Calu3 (cell line): ENCODE data around the gene SLC26A9. TPM values are rescaled to one million over a fixed set of nuclear protein-coding genes. Genes with fewer than 3 reads are reported as not detected.

Experiments used
- Bru-seq: library from RNA; stranded (reverse); fragments of 400-500 nt; gene quantifications from one replicate; lab custom pipeline; 2021; lab: Mats Ljungman, UMichigan
- BruChase-seq, 2 experiments: library from RNA; stranded (reverse); fragments of 400-500 nt; gene quantifications; one replicate each; lab custom pipeline; 2021; lab: Mats Ljungman, UMichigan
- BruUV-seq: library from RNA; stranded (reverse); fragments of 400-500 nt; replicated peaks from 2 replicates; lab custom pipeline; 2021; lab: Mats Ljungman, UMichigan
- CTCF ChIA-PET: fragments of 300-600 bp; sonication (Branson Sonifier 250); formaldehyde crosslinking; loops from one replicate; lab custom pipeline; 2022; ENCODE audit warnings: antibody characterized with exemption; lab: Charles Lee
- DNase-seq: peaks from one replicate; pipeline ENCODE4 v3.0.0; 2022
- H3K27ac Mint-ChIP-seq: one replicate; pipeline ENCODE4 v1.8.0; 2022; ENCODE audit warnings: mixed read lengths; ENCODE audit not compliant: unreplicated experiment
- H3K27me3 Mint-ChIP-seq: one replicate; pipeline ENCODE4 v1.8.0; 2022; ENCODE audit warnings: mixed read lengths; ENCODE audit not compliant: unreplicated experiment
- H3K36me3 Mint-ChIP-seq: one replicate; pipeline ENCODE4 v1.8.0; 2022; ENCODE audit warnings: mild to moderate bottlenecking, moderate library complexity, mixed read lengths; ENCODE audit not compliant: insufficient read depth, unreplicated experiment
- H3K4me1 Mint-ChIP-seq: one replicate; pipeline ENCODE4 v1.8.0; 2022; ENCODE audit warnings: mild to moderate bottlenecking, low read depth, mixed read lengths; ENCODE audit not compliant: unreplicated experiment
- H3K4me3 Mint-ChIP-seq: one replicate; pipeline ENCODE4 v1.8.0; 2022; ENCODE audit warnings: mild to moderate bottlenecking, low read depth, moderate library complexity, mixed read lengths; ENCODE audit not compliant: unreplicated experiment
- H3K9me3 Mint-ChIP-seq: one replicate; pipeline ENCODE4 v1.8.0; 2022; ENCODE audit warnings: low read depth, mixed read lengths; ENCODE audit not compliant: unreplicated experiment
- intact Hi-C: fragments of 100-400 bp; cut with micrococcal nuclease; formaldehyde crosslinking; loops from one replicate; pipeline ENCODE4 v1.10.0; 2022; ENCODE audit not compliant: unreplicated experiment
- long read RNA-seq: library from polyadenylated mRNA; stranded (forward); transcript quantifications from one replicate; pipeline ENCODE4 v2.0.0, GENCODE V29; 2022
- total RNA-seq: library from RNA; stranded (reverse); gene quantifications from 2 replicates; pipeline ENCODE4 v1.2.3, GENCODE V29; 2022
- TF ChIP-seq, protein P1 (sequence below): fragments of 200-600 bp; IDR thresholded peaks from one replicate; pipeline ENCODE4 v1.8.0; 2022; ENCODE audit warnings: antibody characterized with exemption; ENCODE audit not compliant: unreplicated experiment

The SLC26A9 gene, protein sequence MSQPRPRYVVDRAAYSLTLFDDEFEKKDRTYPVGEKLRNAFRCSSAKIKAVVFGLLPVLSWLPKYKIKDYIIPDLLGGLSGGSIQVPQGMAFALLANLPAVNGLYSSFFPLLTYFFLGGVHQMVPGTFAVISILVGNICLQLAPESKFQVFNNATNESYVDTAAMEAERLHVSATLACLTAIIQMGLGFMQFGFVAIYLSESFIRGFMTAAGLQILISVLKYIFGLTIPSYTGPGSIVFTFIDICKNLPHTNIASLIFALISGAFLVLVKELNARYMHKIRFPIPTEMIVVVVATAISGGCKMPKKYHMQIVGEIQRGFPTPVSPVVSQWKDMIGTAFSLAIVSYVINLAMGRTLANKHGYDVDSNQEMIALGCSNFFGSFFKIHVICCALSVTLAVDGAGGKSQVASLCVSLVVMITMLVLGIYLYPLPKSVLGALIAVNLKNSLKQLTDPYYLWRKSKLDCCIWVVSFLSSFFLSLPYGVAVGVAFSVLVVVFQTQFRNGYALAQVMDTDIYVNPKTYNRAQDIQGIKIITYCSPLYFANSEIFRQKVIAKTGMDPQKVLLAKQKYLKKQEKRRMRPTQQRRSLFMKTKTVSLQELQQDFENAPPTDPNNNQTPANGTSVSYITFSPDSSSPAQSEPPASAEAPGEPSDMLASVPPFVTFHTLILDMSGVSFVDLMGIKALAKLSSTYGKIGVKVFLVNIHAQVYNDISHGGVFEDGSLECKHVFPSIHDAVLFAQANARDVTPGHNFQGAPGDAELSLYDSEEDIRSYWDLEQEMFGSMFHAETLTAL
- total RNA-seq (4.2 and 7.6 TPM in 2 replicates), Bru-seq, nascent RNA (percentile 44 among the genes with signal in this experiment), BruChase-seq, experiment 1, labeled RNA remaining after a 6-hour chase (percentile 42 among the genes with signal in this experiment), BruChase-seq, experiment 2, labeled RNA remaining after a 2-hour chase (percentile 47 among the genes with signal in this experiment)
- long read RNA-seq, full-length matches to known transcripts, result 1 of 2 reads
- long read RNA-seq, partial matches to known transcripts, result 0 of 2 reads
- long read RNA-seq, other reads (novel, unspliced or antisense), result 1 of 2 reads

DNA sequence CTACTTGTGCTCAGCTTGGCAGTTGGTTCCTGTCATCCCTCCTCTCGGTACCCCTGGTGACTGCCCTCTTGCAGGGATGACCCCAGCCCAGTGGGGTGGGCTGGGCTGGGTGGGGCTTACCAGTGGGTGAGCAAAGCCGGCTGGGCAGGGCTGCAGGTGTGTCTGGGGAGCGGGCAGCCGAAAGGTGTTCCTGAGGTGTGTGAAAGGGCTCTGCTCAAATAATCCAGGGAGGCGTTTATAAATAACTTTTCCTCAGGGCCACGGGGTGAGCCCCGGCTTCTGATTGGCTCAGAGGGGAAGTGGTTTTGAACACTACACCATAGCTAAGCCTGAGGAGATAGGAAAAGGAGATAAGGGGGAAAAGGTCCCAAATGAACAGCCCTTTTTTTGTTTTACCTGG is at the start of gene SLC26A9:
Gene SLC26A9 (minus strand): TSS at position 212 of the 400 bp plus-strand sequence. CDS start 7,636 bp downstream, outside the sequence.
- DNase-seq, result peak; percentile 54
- CTCF ChIA-PET, result interaction anchor here (0.6 to 3.1 kb wide), 5 partner anchors 9 to 150 kb away, joined by 3 to 13 read pairs (median 4); no protein-coding TSS in a partner anchor
- TF ChIP-seq, protein P1, sequence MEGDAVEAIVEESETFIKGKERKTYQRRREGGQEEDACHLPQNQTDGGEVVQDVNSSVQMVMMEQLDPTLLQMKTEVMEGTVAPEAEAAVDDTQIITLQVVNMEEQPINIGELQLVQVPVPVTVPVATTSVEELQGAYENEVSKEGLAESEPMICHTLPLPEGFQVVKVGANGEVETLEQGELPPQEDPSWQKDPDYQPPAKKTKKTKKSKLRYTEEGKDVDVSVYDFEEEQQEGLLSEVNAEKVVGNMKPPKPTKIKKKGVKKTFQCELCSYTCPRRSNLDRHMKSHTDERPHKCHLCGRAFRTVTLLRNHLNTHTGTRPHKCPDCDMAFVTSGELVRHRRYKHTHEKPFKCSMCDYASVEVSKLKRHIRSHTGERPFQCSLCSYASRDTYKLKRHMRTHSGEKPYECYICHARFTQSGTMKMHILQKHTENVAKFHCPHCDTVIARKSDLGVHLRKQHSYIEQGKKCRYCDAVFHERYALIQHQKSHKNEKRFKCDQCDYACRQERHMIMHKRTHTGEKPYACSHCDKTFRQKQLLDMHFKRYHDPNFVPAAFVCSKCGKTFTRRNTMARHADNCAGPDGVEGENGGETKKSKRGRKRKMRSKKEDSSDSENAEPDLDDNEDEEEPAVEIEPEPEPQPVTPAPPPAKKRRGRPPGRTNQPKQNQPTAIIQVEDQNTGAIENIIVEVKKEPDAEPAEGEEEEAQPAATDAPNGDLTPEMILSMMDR, result no peak
- peaks cover 14% of the 10 kb centered on the region for H3K27me3 Mint-ChIP-seq
- intact Hi-C loops, result no loop called here
- H3K4me1 Mint-ChIP-seq, result peaks cover 92% of the 10 kb centered on the region
- peak within 1 kb of the TSS; percentile 27 for H3K4me3 Mint-ChIP-seq
- H3K27ac Mint-ChIP-seq, result peak within 1 kb of the TSS; percentile 22
- no TSS peak for BruUV-seq
- H3K36me3 Mint-ChIP-seq, result peaks cover 4% of the 10 kb centered on the region
- H3K9me3 Mint-ChIP-seq, result no peaks in the 10 kb centered on the region

DNA sequence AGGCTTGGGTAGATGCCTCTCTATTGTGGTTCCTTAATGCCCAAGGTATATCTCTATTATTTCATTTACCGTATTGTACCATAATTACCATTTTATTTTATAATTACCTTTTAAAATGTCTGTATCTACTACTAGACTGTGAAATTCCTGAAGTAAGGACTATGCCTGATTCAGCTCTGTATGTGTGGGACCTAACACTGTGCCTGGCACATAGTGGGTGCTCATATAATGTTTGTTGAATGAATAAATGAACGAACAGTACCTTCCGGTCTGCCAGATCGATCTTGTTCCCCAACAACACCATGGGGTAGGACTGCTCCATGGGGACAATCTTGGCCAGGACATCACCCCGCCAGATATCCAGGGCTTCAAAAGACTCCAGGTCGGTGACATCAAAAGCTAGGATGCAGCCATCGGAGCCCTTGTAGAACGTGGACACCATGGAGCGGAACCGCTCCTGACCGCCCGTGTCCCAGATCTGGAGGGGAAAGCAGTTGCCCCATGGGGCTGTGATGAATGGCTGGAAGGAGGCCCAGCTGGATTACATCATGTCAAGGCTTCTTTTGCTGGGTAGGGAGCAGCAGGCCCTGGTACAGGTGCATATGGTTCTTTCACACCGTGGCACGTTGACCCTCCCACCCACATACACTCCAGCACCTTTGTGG is 49.1 kb upstream of the SLC26A9 start:
- H3K4me1 Mint-ChIP-seq, result no peaks in the 10 kb centered on the region
- no peak for DNase-seq
- intact Hi-C loops, result no loop called here
- BruUV-seq, result no TSS peak
- H3K27ac Mint-ChIP-seq, result no peak overlapping the region
- H3K9me3 Mint-ChIP-seq, result no peaks in the 10 kb centered on the region
- TF ChIP-seq, protein P1, result no peak
- H3K36me3 Mint-ChIP-seq, result no peaks in the 10 kb centered on the region
- H3K27me3 Mint-ChIP-seq, result no peaks in the 10 kb centered on the region
- no peak overlapping the region for H3K4me3 Mint-ChIP-seq
- CTCF ChIA-PET, result no interaction called here

DNA sequence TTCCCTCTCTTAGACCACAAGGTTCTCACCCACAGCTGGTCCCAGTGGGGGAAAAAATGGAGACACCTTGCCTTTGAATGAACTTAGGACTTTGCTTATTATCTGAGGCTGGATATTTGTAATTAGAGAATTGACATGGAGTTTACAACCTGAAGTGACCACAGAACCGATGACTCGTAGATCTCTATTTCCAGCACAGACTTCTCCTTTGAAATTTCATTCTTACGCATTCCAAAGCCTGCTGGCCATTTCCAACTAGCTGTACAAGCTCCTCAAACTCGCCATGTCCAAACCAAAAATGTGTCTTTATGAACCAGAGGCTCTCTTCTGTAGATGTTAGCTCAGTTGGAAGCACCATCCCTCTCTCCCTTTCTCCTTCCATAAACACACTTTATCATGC is 48.0 kb upstream of the SLC26A9 start:
- no peaks in the 10 kb centered on the region for H3K9me3 Mint-ChIP-seq
- CTCF ChIA-PET, result no interaction called here
- intact Hi-C loops, result no loop called here
- no peak overlapping the region for H3K27ac Mint-ChIP-seq
- H3K27me3 Mint-ChIP-seq, result no peaks in the 10 kb centered on the region
- H3K4me3 Mint-ChIP-seq, result no peak overlapping the region
- no peaks in the 10 kb centered on the region for H3K4me1 Mint-ChIP-seq
- no peaks in the 10 kb centered on the region for H3K36me3 Mint-ChIP-seq
- DNase-seq, result no peak
- TF ChIP-seq, protein P1, result no peak
- no TSS peak for BruUV-seq

DNA sequence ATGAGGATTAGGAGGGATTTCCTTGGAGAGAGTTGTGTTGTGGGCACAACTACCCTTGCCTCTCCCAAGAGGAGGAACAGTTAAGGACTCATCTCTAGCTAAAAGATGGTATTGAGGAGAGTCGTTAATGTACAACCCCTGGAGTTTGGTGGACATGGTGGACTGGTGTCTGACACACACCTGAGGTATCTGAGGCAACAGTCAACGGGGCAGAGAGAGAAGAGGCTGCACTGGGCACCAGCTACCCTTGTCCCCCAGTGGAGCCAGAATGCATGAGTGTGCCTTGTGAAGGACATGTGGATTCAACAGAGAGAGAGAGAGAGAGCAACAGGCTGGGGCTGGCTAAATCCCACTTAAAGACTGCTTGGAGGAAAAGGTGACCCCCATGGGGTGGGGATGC is 47.0 kb upstream of the SLC26A9 start:
- no peak for DNase-seq
- TF ChIP-seq, protein P1, result no peak
- H3K27me3 Mint-ChIP-seq, result no peaks in the 10 kb centered on the region
- no peaks in the 10 kb centered on the region for H3K9me3 Mint-ChIP-seq
- no peak overlapping the region for H3K27ac Mint-ChIP-seq
- intact Hi-C loops, result no loop called here
- CTCF ChIA-PET, result no interaction called here
- BruUV-seq, result no TSS peak
- no peak overlapping the region for H3K4me3 Mint-ChIP-seq
- H3K36me3 Mint-ChIP-seq, result peaks cover 4% of the 10 kb centered on the region
- peaks cover 4% of the 10 kb centered on the region for H3K4me1 Mint-ChIP-seq
